ENCODE data around the gene DNM3.

Gene DNM3

DNA sequence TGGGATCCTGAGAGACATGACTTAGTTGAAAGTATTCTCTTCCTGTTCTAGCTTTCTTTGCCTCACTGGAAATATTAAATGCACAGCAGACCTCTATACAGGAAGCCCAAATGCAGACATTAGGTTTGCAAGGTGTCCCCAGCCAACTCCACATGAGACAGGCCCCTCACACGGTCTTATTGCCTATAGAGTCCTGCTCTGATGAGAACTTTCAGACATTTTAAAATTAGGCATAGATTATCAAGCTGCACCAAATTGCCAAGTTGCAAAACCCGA, 327.2 kb downstream of the DNM3 start:
- no peaks in the 10 kb centered on the region for H3K9me3 Mint-ChIP-seq
- no peaks in the 10 kb centered on the region for H3K4me1 Mint-ChIP-seq
- no peaks in the 10 kb centered on the region for H3K27me3 Mint-ChIP-seq
- no peak overlapping the region for H3K4me3 Mint-ChIP-seq
- no peak for ATAC-seq
- H3K27ac Mint-ChIP-seq: no peak overlapping the region
- no peak for DNase-seq

DNA sequence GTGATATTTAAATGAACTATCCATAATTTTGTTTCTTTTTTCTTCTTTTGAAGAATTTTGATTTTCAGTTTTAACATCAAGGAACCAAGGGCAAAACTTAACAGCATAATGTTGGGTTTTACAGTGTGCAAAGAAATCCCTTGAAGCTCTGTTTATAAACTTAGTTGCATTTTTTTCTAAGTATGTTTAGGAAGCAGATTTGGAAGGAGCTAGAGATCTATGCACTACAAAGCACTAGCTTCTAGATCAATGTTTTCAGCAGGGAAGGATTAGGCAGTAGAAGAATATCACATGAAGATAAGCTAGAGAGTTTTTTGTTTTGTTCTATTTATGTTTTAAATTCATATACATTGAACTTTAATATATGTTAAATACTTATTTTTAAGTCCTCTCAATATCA, 328.5 kb downstream of the DNM3 start:
- ATAC-seq: no peak
- H3K27ac Mint-ChIP-seq: no peak overlapping the region
- no peak overlapping the region for H3K4me3 Mint-ChIP-seq
- no peaks in the 10 kb centered on the region for H3K4me1 Mint-ChIP-seq
- no peak for DNase-seq
- H3K9me3 Mint-ChIP-seq: no peaks in the 10 kb centered on the region
- no peaks in the 10 kb centered on the region for H3K27me3 Mint-ChIP-seq

DNA sequence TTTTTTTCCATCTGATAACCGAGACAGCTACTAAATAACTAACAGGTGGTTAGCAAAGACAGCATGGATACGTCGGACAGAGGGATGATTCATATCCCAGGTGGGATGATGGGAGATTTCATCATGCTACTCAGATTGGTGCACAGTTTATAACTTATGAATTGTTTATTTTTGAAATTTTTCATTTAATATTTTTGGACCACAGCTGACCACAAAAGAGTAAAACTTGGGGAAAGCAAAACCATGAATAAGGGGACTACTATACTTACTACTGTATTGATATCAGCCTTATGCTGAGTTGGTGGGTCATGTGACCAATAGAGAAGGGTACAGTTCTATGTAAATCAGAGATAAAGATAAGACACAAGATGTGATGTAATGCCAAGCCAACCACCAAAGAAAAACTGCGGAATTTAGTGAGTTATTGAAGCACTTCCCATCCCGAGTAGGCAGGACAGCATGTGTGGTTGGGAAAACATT, 331.1 kb downstream of the DNM3 start:
- DNase-seq (no peak), ATAC-seq (no peak)
- H3K27me3 Mint-ChIP-seq: no peaks in the 10 kb centered on the region
- no peak overlapping the region for H3K27ac Mint-ChIP-seq
- H3K4me1 Mint-ChIP-seq: no peaks in the 10 kb centered on the region
- H3K4me3 Mint-ChIP-seq: no peak overlapping the region
- no peaks in the 10 kb centered on the region for H3K9me3 Mint-ChIP-seq

DNA sequence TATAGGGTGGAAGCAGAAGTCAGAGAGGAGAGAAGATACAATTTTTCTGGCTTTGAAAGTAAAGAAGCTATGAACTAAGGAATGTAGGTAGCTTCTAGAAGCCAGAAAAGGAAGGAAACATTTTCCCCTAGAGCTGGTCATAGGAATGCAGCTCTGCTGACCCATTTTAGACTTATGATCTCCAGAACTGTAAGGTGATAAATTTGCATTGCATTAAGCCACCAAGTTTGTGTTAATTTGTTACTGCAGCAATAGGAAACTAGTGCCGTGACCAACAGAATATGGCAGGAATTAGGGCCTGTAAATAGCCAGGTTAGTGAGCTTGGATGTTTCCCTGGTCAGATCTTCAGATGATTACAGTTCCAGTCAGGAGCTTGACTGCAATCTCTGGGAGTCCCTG, 334.9 kb downstream of the DNM3 start:
- DNase-seq (no peak), ATAC-seq (no peak)
- Mint-ChIP-seq H3K4me1 (peaks cover 7% of the 10 kb centered on the region), H3K9me3 (no peaks in the 10 kb centered on the region), H3K27ac (no peak overlapping the region), H3K4me3 (no peak overlapping the region), H3K27me3 (no peaks in the 10 kb centered on the region)

DNA sequence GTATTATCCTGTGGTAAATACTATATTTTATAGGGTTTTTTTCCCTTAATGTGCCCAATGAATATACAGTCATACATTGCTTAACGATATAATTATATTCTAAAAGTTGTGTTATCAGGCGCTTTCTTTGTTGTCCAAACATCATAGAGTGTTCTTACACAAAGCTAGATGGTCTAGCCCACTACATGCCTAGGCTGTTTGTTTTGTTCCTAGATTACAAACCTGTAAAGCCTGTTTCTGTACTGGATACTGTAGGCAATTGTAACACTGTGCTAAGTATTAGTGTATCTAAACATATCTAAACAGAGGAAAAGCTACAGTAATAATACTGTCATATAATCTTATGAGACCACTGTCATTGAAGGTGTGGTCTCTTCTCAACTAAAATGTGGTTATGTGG, 336.6 kb downstream of the DNM3 start:
- Mint-ChIP-seq H3K27me3 (no peaks in the 10 kb centered on the region), H3K27ac (no peak overlapping the region), H3K9me3 (no peaks in the 10 kb centered on the region), H3K4me3 (no peak overlapping the region), H3K4me1 (peaks cover 24% of the 10 kb centered on the region)
- no peak for ATAC-seq
- no peak for DNase-seq

DNA sequence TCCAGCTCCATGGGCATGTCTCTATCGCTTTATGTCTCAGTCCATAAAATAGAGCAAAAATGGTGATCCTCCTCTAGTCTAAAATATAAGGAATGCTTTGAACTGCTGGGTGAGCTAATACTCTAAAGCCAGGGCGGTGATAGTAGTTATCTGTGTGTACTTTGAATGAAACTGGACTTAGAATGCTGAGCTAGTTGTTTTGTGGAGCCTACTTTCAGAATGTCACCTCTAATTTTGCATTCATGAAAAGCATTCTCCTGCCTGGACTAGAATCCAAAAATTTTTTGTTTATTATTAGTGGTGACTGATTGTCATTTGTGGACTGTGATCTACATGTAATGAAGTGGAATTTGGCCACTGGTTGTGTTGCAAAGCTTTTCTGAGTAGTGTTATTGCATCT, 337.6 kb downstream of the DNM3 start:
- Mint-ChIP-seq H3K9me3 (no peaks in the 10 kb centered on the region), H3K27ac (no peak overlapping the region), H3K27me3 (no peaks in the 10 kb centered on the region), H3K4me3 (no peak overlapping the region), H3K4me1 (peaks cover 25% of the 10 kb centered on the region)
- DNase-seq (no peak), ATAC-seq (no peak)

DNA sequence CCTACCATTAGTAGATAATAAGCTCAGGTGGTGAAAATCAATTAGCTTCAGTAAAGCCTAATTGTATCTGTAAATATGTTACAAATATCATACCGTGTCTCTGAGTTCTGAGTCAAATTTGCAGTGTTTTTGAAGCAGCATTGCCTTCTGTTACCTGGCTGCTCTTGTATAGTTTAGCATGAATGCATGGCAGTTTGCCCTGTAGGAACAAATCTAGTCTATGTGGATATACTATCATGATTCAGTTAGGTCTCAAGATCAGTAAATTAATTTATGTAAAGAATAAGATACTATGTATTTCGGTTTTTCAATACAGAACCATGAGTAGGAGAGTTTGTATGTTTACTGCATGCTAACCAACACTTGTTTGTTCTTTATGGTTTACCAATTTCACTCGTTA, 338.6 kb downstream of the DNM3 start:
- no peak overlapping the region for H3K4me3 Mint-ChIP-seq
- DNase-seq (no peak), ATAC-seq (no peak)
- H3K27me3 Mint-ChIP-seq: no peaks in the 10 kb centered on the region
- no peaks in the 10 kb centered on the region for H3K9me3 Mint-ChIP-seq
- H3K27ac Mint-ChIP-seq: no peak overlapping the region
- peaks cover 30% of the 10 kb centered on the region for H3K4me1 Mint-ChIP-seq

DNA sequence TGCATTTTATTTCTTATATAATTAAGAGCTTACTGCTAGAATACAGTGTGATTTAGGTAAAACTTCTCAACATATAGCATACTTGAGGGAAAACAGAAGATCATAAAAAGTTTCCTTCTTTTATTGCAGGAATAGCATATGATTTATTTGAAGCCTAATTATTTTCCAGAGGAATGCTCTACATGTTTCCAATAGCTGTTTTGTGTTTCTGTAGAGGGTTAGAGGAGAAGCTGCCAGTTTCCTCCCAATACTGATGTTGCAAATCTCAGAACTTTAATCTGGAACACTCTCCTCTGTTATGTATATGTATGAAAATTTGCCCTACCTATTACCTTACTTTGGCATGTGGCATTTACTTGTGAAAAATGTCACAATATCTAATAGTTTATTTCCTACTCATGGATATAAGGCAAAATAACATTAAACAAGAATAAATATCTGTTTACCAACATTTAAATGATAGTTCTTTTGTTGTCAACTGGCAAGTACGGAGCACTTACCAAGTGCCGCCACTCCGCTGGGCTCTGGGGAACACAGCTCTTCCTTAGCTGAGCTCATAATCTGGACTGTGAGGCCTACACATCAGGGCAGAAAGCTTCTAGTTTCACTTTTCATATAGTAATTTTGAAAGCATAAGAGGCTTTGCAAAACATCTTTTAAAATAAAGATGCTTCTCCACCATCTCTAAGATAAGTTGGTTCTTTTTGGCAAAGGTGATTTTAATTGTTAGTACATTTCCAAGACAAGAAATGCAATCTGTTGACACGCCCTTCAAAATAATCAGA, 339.4 kb downstream of the DNM3 start:
- ATAC-seq (peak; percentile 82), DNase-seq (peak; percentile 14 to 46)
- no peaks in the 10 kb centered on the region for H3K9me3 Mint-ChIP-seq
- peak overlapping the region; percentile 75 to 82 for H3K4me3 Mint-ChIP-seq
- H3K4me1 Mint-ChIP-seq: peaks cover 38% of the 10 kb centered on the region
- H3K27ac Mint-ChIP-seq: peak overlapping the region; percentile 90 to 95
- H3K27me3 Mint-ChIP-seq: no peaks in the 10 kb centered on the region

DNA sequence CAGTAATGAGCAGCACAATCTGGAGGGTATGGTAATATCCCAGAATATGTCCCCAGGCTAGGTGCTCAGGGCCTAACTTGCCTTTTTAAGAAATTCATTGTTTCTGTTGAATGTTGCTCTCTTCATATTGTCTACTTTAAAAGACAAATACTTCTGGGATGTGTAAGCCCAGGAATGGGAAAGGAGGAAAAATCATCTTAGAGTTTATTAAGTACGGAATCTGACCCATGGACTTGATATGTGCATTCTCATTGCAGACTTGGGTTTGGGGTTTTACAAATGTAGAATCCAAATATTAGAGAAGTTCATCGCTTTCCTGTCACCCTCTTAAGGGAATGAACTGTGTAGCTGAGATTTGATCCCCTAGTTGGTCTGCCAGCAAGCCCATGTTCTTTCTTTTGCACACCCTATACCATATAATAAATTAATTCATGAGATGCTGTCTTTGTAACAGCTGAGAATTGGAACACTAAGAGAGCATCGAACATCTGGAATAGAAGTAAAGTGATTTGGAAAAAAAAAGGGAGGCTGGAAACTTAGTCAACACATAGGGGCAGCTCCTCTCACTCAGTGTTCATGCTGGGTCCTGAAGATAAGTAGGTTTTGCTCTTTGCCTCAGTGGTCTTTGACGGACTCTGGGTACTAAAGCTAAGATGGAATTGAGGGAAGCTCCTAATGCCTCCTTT, 343.4 kb downstream of the DNM3 start:
- Mint-ChIP-seq H3K27ac (no peak overlapping the region), H3K4me3 (no peak overlapping the region), H3K9me3 (no peaks in the 10 kb centered on the region), H3K27me3 (no peaks in the 10 kb centered on the region), H3K4me1 (peaks cover 43% of the 10 kb centered on the region)
- no peak for DNase-seq
- ATAC-seq: no peak

DNA sequence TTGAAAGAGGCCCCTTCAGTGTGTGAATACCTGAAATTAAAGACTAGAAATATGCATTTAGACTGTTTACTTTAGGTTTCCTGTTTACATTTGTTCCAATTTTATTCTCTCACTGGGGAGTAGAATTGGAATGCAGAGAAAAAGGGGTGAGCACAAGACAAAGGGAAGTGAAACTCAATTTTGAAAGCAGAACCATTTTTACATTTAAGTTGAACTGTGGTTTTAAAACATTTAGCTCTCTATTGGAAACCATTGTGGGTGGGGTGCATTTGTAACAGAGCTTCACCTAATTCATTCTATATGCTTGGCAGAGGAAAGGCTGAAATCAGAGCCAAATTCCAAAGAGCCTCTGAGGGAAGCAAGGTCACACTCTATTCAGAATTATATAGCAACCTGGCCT, 343.9 kb downstream of the DNM3 start:
- DNase-seq (no peak), ATAC-seq (no peak)
- no peak overlapping the region for H3K4me3 Mint-ChIP-seq
- H3K9me3 Mint-ChIP-seq: no peaks in the 10 kb centered on the region
- H3K27ac Mint-ChIP-seq: no peak overlapping the region
- no peaks in the 10 kb centered on the region for H3K27me3 Mint-ChIP-seq
- peaks cover 43% of the 10 kb centered on the region for H3K4me1 Mint-ChIP-seq

DNA sequence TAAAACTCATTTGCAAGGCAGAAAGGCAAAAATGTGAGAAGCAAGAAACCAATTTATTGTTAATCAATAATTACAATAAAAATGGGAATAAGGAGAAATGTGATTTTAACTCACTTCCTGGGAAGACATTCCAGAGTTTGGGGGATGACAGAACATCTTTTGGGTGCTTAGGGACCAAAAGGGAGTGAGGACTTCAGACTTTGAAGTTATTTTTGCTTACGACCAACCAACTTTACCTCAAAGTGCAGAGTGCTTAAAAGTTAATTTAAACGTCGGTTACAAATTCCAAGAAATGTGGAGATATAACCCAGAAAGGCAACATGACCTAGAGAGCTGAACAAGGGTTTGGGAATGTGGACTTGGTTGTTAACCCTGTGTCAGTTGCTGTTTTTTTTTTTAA, 344.7 kb downstream of the DNM3 start:
- Mint-ChIP-seq H3K27ac (no peak overlapping the region), H3K27me3 (no peaks in the 10 kb centered on the region)

DNA sequence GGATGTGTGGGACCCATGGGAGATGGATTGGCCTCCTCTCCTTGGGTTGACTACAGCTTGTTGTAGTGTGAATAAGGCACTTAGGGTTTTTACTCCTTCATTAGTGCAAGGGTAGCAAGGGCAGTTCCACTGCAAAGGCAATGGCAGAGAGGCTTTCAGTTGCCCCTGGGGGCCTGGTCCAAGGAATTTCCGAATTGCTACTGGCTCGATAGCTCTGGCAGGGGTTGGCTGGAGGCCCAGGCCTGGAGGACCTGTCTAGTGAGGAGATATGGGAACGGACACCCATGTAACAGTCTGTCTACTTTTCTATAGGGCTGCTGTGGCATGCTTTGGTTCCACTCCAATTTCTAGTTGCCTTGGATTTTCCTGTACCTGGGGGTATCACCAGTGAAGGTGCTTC, 360.3 kb downstream of the DNM3 start:
- H3K27me3 Mint-ChIP-seq: no peaks in the 10 kb centered on the region
- no peak overlapping the region for H3K4me3 Mint-ChIP-seq
- H3K9me3 Mint-ChIP-seq: peaks cover 29 to 40% of the 10 kb centered on the region in 2 donors
- no peak for ATAC-seq
- H3K4me1 Mint-ChIP-seq: no peaks in the 10 kb centered on the region
- no peak overlapping the region for H3K27ac Mint-ChIP-seq
- no peak for DNase-seq

More for the DNA sequence above, 344.7 kb downstream of the DNM3 start:
- ATAC-seq (no peak), DNase-seq (no peak)
- no peak overlapping the region for H3K4me3 Mint-ChIP-seq
- H3K4me1 Mint-ChIP-seq: peaks cover 38% of the 10 kb centered on the region
- no peaks in the 10 kb centered on the region for H3K9me3 Mint-ChIP-seq

DNA sequence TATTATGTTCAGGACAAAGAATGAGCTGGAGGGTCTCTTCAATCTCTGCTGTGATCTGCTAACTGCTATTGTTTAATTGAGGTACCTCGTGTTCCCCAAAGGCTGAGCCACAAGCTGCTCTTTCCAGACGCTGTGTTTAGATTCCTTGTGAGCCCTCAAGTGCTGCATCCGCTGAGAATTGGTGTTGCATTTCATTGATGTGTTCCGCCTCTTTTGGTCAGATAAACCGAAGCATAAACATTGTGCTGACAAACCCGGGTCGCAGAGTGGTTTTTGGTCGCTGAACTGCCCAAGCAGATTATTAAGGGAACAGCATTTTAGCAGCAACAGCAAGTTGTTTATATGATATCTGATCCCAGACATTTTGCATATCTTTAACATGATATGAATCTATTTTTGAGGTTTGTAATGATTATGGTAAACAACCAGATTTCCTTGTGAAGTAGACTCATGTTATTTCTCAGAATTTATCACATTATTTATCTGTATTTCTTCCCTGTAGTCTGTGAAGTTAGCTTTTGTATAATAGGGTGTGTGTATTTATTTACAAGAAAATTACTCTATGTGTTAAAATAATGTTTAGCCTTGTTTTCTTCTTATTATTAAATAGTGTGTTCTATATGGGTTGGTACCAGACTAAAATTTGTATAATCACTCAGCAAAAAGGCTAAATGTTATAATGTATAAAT, 362.0 kb downstream of the DNM3 start:
- H3K4me3 Mint-ChIP-seq: no peak overlapping the region

DNA sequence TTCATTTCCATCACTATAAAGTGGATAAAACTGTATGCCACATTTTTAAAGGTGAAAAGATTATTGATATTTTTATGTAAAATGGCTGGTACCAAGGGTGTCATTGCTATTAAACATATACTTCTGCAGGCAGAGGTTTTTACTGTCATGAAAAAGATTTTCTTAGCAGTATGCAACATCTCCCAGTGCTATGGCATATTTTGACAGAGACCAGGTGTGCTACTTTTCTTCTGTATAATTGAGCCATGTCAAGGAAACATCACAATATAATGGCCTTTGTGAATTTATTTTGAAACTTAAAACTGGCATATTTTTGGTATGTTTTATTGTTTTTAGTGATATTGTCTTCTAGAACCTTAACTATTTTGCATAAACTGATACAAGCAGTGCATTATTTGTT, 362.6 kb downstream of the DNM3 start:
- H3K4me3 Mint-ChIP-seq: no peak overlapping the region
- peaks cover 14 to 23% of the 10 kb centered on the region in 2 donors for H3K9me3 Mint-ChIP-seq
- no peaks in the 10 kb centered on the region for H3K27me3 Mint-ChIP-seq
- no peak overlapping the region for H3K27ac Mint-ChIP-seq
- ATAC-seq (no peak), DNase-seq (no peak)
- no peaks in the 10 kb centered on the region for H3K4me1 Mint-ChIP-seq

More for the DNA sequence above, 362.0 kb downstream of the DNM3 start:
- DNase-seq (no peak), ATAC-seq (no peak)
- H3K9me3 Mint-ChIP-seq: peaks cover 19 to 30% of the 10 kb centered on the region in 2 donors
- no peak overlapping the region for H3K27ac Mint-ChIP-seq
- H3K27me3 Mint-ChIP-seq: no peaks in the 10 kb centered on the region
- no peaks in the 10 kb centered on the region for H3K4me1 Mint-ChIP-seq

DNA sequence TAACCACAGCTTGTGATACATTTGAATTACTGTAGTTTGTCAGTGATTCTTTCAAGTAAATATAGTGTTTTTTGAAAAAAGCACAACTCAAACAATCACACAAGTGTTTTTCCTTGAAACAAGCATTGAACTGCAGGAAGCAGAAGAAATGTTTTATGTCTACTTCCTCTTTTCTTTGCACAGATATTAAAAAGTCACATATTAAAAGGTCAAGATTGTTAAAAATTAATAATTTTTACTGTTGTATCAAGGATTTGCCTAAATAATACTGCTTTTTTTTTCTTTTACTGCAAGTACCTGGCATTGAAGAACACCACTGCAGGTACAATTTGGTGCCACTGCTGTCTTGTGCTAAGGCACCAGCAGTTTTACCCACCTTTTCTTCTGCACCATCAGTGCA, 365.0 kb downstream of the DNM3 start:
- ATAC-seq (no peak), DNase-seq (no peak)
- no peak overlapping the region for H3K4me3 Mint-ChIP-seq
- H3K27ac Mint-ChIP-seq: no peak overlapping the region
- H3K4me1 Mint-ChIP-seq: no peaks in the 10 kb centered on the region
- H3K27me3 Mint-ChIP-seq: no peaks in the 10 kb centered on the region
- H3K9me3 Mint-ChIP-seq: peaks cover 0 to 1% of the 10 kb centered on the region in 2 donors

DNA sequence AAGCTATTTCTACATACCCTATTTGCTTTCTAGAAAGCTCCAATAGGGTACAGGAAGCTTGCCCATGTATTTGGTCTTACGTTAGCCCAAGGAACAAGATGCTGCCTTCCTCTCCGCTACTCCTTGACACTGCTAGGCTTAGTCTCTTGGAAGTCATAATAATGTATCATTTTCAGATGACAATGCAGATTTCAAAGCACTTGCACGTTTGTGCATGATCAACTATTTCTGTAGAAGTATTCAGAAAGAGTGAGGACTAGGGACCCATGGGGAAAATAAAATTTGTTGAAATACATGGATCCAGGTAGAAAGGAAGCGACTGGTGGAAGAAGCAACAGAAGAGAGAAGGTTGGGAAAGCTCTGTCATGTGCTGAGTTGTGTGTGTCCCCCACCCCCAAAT, 367.3 kb downstream of the DNM3 start:
- no peak overlapping the region for H3K4me3 Mint-ChIP-seq
- H3K4me1 Mint-ChIP-seq: no peaks in the 10 kb centered on the region
- peak overlapping the region in 1 of 2 donors; percentile 40 for H3K27ac Mint-ChIP-seq
- H3K9me3 Mint-ChIP-seq: no peaks in the 10 kb centered on the region
- no peak for ATAC-seq
- H3K27me3 Mint-ChIP-seq: no peaks in the 10 kb centered on the region
- no peak for DNase-seq

Data from stimulated activated naive CD8-positive, alpha-beta T cell treated with anti-CD3 and anti-CD28 coated beads, Interleukin-15, amount 100 ng/mL, for 72 hours (primary cell).